Body of pancreas (tissue), 4 donors: ENCODE results near the gene MYOM1.

ENCODE experiments used
- CTCF ChIP-seq, 7 experiments: fragments of 450-650 bp in 4 of 7; fragments of 200-600 bp in 3 of 7; sonication (generic) in 3 of 7; IDR thresholded peaks; one replicate each; pipeline ENCODE4 v1.5.1; 2016 to 2019; ENCODE audit warnings: antibody characterized with exemption in 7 of 7
- POLR2A ChIP-seq, 3 donors: fragments of 450-650 bp; IDR thresholded peaks; one replicate each; pipeline ENCODE4 v1.6.1; 2016; ENCODE audit warnings: antibody characterized with exemption in 3 of 3, mild to moderate bottlenecking in 2 of 3

GRCh38 chr18:3058328-3059191, 161.2 kb downstream of the MYOM1 start:
- TF ChIP-seq POLR2A (IDR thresholded peaks at IDR 0.05): no peak
- no peak for TF ChIP-seq CTCF (IDR thresholded peaks at IDR 0.05)
